Lower leg skin (tissue), 4 donors: ENCODE measurements around the gene FMC1. TPM values are rescaled to one million over a fixed set of nuclear protein-coding genes. Genes with fewer than 3 reads are reported as not detected.
"Not testable (repeated sequence)": the region's sequence is repeated elsewhere in the genome, so short reads cannot be mapped to it uniquely, and the experiment has no call there.

Source experiments
- DNase-seq, 2 donors: peaks; one replicate each; pipeline ENCODE4 v3.0.0-alpha.2; 2019; ENCODE audit warnings: low spot score in 2 of 2
- H3K4me3 ChIP-seq: fragments of 200-600 bp; sonication (generic); 2 replicates; pipeline ENCODE4 v1.5.1; 2017; ENCODE audit warnings: mild to moderate bottlenecking, low read depth; ENCODE audit not compliant: poor library complexity, severe bottlenecking
- POLR2A ChIP-seq, 2 donors: fragments of 450-650 bp; IDR thresholded peaks; one replicate each; pipeline ENCODE4 v1.6.1; 2016 to 2017; ENCODE audit warnings: antibody characterized with exemption in 2 of 2, mild to moderate bottlenecking in 1 of 2, moderate library complexity in 1 of 2
- WGBS, 2 donors: methylation state at CpG; one replicate each; pipeline ENCODE4 v1.1.5; 2018; 5-methylcytosine and 5-hydroxymethylcytosine counted together
- intact Hi-C: fragments of 100-400 bp; cut with DNase I; formaldehyde crosslinking; loops from one replicate; pipeline ENCODE4 v1.15.0; 2023; ENCODE audit warnings: low total_unique reads
- total RNA-seq, 4 donors: library from RNA; depleted of rRNA; stranded (reverse); fragments of >200 nt; gene quantifications; one replicate each; pipeline ENCODE4 v1.1.0, GENCODE V29; 2016
- TF ChIP-seq, protein P1 (sequence below), 3 donors: fragments of 450-650 bp; IDR thresholded peaks; one replicate each; pipeline ENCODE4 v1.5.1; 2016; ENCODE audit warnings: antibody characterized with exemption in 3 of 3, mild to moderate bottlenecking in 3 of 3, moderate library complexity in 2 of 3

The FMC1 gene
- total RNA-seq, 4 donors from 2014 or later = 3.9 to 12.3 (median 8.0) TPM

DNA sequence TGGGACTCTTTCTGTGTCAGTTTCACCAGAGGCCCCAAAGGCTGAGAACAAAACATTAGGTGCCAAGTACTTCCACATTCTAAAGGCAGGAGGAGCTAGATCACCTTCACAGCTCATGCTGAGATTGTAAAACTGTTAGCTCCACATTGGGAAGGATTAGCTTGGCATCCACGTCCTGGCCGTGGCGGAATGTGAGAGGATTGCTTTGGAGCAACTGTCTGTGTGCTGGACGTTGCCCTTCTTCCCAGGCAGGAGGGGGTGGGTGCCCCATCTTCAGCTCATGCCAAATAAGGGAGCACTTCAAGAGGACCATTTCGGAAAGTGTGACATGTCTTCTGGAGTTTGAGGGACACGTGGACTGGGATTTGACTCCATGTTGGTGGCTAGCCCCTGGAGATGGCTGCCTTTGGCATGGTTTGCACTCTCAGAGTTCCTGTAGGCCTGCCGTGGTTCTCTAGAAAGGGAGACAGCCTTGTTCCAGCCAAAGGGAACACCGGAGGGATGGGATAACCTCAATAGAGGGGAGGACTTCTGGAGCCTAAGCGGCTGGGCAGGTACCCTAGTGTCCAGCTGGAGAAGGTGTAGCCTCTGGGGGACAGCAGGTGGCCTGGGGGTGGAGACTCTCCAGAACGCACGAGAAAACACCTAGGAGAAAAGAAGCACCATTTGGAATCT, 19.9 kb upstream of the FMC1 start:
- intact Hi-C loops = no loop called here
- no peak for DNase-seq
- 62 to 65% methylated on average over 11 of the region's 11 CpGs for WGBS, 2 donors
- TF ChIP-seq, protein P1, sequence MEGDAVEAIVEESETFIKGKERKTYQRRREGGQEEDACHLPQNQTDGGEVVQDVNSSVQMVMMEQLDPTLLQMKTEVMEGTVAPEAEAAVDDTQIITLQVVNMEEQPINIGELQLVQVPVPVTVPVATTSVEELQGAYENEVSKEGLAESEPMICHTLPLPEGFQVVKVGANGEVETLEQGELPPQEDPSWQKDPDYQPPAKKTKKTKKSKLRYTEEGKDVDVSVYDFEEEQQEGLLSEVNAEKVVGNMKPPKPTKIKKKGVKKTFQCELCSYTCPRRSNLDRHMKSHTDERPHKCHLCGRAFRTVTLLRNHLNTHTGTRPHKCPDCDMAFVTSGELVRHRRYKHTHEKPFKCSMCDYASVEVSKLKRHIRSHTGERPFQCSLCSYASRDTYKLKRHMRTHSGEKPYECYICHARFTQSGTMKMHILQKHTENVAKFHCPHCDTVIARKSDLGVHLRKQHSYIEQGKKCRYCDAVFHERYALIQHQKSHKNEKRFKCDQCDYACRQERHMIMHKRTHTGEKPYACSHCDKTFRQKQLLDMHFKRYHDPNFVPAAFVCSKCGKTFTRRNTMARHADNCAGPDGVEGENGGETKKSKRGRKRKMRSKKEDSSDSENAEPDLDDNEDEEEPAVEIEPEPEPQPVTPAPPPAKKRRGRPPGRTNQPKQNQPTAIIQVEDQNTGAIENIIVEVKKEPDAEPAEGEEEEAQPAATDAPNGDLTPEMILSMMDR (IDR thresholded peaks at IDR 0.05) = no peak
- no peak for TF ChIP-seq POLR2A (IDR thresholded peaks at IDR 0.05)
- H3K4me3 ChIP-seq = no peak overlapping the region

DNA sequence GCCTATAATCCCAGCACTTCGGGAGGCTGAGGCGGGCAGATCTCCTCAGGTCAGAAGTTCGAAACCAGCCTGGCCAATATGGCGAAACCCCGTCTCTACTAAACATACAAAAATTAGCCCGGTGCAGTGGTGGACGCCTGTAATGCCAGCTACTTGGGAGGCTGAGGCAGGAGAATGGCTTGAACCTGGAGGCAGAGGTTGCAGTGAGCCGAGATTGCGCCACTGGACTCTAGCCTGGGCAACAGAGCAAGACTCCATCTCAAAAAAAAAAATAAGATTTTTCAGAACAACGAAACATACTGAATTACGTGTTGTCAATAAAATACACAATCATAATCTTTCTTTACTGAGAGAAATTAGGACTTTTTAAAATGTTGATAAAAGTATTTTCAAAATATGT, 16.4 kb upstream of the FMC1 start:
- intact Hi-C loops, H3K4me3 ChIP-seq: not testable (repeated sequence)
- 94% methylated on average over 11 of the region's 11 CpGs for WGBS, 2 donors

DNA sequence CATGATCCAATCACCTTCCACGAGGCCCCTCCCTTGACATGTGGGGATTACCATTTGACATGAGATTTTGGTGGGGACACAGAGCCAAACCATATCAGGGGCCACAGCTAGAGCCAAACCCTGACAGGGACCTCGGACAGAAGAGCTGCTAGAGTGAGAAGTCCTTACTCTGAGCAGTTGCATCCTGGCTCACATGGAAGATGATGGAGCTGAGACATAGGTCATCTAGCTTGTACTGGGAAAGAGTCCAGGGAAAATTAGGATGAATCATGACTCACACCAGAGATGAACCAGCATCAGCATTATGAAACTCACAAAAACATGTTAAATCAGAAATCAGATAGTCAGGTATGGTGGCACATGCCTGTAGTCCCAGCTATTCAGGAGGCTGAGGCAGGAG, 12.8 kb upstream of the FMC1 start:
- WGBS, 2 donors = 70 to 81% methylated on average over 2 of the region's 2 CpGs
- no peak for TF ChIP-seq POLR2A (IDR thresholded peaks at IDR 0.05)
- TF ChIP-seq, protein P1 (IDR thresholded peaks at IDR 0.05) = no peak
- intact Hi-C loops = no loop called here
- DNase-seq = no peak
- H3K4me3 ChIP-seq = no peak overlapping the region

More for the DNA sequence above, 16.4 kb upstream of the FMC1 start:
- not testable (repeated sequence) for DNase-seq

DNA sequence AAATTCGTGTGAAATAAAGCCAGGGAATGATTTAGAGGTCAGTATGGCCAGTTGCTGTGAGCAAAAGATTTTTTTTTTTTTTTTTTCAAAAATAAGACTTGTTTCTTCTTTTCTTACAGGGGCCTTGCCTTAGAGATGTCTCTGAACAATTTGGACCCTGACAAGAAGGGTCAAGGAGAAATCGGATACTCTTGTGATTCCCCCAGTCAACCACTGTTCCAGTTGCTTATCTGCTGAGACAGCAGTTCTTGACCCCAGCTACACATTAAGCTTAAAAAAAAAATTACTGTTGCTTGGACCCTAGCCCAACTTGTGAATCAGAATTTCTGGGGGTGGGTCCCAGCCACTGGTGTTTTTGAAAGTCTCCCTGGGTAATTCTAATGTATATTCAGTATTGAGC, 12.0 kb upstream of the FMC1 start:
- no peak overlapping the region for H3K4me3 ChIP-seq
- no peak for DNase-seq
- WGBS, 2 donors = 55 to 59% methylated on average over 2 of the region's 2 CpGs
- intact Hi-C loops = no loop called here
- TF ChIP-seq POLR2A (IDR thresholded peaks at IDR 0.05) = no peak
- TF ChIP-seq, protein P1 (IDR thresholded peaks at IDR 0.05) = no peak

DNA sequence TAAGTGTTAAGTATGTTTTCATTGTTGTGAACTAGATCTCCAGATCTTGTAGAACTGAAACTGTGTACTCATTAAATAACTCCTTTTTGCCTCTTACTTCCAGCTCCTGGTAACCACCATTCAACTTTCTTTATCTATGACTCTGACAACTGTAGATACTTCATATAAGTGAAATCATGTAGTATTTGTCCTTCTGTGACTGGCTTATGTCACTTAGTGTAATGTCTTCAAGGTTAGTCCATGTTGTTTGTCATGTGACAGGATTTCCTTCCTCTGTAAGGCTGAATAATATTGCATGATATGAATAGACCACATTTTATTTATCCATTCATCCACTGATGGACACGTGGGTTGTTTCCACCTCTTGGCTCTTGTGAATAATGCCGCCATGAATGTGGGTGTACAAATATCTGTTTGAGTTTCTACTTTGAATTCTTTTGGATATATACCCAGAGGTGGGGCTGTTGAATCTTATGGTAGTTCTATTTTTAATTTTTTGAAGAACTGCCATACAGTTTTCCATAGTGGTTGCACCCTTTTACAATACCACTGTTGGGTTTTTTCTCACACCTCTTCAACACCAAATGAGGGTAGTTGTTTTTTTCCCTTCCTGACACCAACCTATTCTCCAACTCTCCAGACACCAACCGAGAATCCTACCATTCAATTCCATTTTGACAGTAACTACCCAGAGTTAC, 10.7 kb upstream of the FMC1 start:
- no peak for DNase-seq
- intact Hi-C loops = no loop called here
- H3K4me3 ChIP-seq = no peak overlapping the region
- TF ChIP-seq POLR2A (IDR thresholded peaks at IDR 0.05) = no peak
- TF ChIP-seq, protein P1 (IDR thresholded peaks at IDR 0.05) = no peak
- 72 to 79% methylated on average over 3 of the region's 3 CpGs for WGBS, 2 donors

DNA sequence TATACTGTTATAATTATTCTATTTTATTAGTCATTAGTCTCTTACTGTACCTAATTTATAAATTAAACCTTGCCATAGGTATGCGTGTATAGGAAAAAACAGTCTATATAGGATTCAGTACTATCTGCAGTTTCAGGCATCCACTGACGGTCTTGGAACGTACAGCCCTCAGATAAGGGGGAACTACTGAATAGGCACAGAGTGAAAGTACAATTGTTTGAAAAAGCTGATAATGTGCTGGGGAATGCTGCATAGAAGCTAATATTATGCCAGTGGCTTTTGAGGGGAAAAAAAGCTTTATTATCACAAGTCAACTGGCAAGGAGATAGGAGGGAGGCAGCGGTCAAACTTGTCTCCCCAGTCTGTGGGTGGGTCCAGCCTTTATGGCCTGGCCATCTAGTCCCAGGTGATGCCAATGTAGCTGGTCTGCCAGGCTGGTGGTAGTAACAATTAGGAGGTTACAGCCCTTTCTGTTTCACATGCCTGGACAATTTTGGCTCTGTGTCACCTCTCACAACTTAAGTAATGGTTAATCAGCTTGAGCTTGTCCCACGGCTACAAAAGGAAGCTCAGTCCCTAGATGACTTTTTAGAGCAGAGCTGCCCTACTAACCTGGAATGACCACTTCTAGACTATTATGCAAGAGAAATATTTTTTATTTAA, 8.3 kb upstream of the FMC1 start:
- WGBS, 2 donors = 72 to 73% methylated on average over 5 of the region's 5 CpGs
- H3K4me3 ChIP-seq = no peak overlapping the region
- DNase-seq = no peak
- intact Hi-C loops = no loop called here
- TF ChIP-seq, protein P1 (IDR thresholded peaks at IDR 0.05) = no peak
- TF ChIP-seq POLR2A (IDR thresholded peaks at IDR 0.05) = no peak

DNA sequence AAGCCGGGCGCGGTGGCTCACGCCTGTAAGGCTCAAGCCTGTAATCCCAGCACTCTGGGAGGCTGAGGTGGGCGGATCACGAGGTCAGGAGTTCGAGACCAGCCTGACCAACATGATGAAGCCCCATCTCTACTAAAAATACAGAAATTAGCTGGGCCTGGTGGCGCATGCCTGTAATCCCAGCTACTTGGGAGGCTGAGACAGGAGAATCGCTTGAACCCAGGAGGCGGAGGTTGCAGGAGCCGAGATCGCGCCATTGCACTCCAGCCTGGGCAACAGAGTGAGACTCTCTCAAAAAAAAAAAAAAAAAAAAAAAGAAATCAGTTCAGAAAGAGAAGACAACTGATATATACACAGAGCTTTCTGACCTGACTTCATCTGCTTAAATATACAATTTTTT, 7.7 kb upstream of the FMC1 start:
- intact Hi-C loops = not testable (repeated sequence)

More for the DNA sequence above, 7.7 kb upstream of the FMC1 start:
- not testable (repeated sequence) for DNase-seq, H3K4me3 ChIP-seq
- WGBS, 2 donors = 93 to 96% methylated on average over 13 of the region's 13 CpGs
